C4-2B (cell line): ENCODE results near the gene ARFIP2.

Experiments used
- H3K27ac ChIP-seq: fragments of 450-650 bp; 2 replicates; pipeline ENCODE4 v1.5.1; 2017
- ZFX ChIP-seq: fragments of 450-650 bp; IDR thresholded peaks from 2 replicates; pipeline ENCODE4 v1.6.1; 2017
- TF ChIP-seq, protein P1 (sequence below): fragments of 450-650 bp; conservative IDR thresholded peaks from 2 replicates; pipeline ENCODE4 v1.5.1; 2017; ENCODE audit warnings: mild to moderate bottlenecking

Gene ARFIP2

GRCh38 chr11:6482441-6482840, 1.3 kb upstream of the ARFIP2 start:
- no peak for TF ChIP-seq ZFX
- TF ChIP-seq, protein P1, sequence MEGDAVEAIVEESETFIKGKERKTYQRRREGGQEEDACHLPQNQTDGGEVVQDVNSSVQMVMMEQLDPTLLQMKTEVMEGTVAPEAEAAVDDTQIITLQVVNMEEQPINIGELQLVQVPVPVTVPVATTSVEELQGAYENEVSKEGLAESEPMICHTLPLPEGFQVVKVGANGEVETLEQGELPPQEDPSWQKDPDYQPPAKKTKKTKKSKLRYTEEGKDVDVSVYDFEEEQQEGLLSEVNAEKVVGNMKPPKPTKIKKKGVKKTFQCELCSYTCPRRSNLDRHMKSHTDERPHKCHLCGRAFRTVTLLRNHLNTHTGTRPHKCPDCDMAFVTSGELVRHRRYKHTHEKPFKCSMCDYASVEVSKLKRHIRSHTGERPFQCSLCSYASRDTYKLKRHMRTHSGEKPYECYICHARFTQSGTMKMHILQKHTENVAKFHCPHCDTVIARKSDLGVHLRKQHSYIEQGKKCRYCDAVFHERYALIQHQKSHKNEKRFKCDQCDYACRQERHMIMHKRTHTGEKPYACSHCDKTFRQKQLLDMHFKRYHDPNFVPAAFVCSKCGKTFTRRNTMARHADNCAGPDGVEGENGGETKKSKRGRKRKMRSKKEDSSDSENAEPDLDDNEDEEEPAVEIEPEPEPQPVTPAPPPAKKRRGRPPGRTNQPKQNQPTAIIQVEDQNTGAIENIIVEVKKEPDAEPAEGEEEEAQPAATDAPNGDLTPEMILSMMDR, result no peak
- H3K27ac ChIP-seq, result peak overlapping the region; percentile 83

- H3K27ac ChIP-seq, result peak overlapping the region; percentile 83
- TF ChIP-seq ZFX, result no peak
- TF ChIP-seq, protein P1, result no peak
Measured at GRCh38 chr11:6481924-6482275, 769 bp upstream of the ARFIP2 start.

- peak overlapping the region; percentile 83 for H3K27ac ChIP-seq
- TF ChIP-seq ZFX, result no peak
- TF ChIP-seq, protein P1, result no peak
Measured at GRCh38 chr11:6480299-6480914, 724 bp downstream of the ARFIP2 start.

DNA sequence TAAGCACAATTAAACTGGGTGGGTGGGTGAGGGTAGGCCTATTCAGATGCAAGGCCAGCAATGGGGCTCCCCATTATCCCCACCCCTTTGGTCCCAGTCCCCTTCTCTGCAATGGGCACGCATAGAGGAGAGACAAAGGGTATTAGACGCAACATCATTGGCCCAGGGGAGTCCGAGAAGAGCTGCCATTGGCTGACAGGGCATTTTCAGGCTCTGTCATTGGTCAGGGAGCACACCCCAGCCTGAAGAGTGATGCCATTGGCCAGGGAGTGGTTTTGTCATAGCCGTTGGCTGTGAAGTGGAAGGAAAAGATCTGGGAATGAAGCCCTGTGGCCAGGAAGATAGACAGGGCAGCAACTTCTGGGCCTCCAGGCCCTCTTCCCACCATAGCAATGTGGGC, 4.6 kb downstream of the ARFIP2 start:
- H3K27ac ChIP-seq, result peak overlapping the region; percentile 99
- no peak for TF ChIP-seq ZFX
- TF ChIP-seq, protein P1, result no peak

- TF ChIP-seq, protein P1, result no peak
- peak; percentile 15; the same call in 1 of the 2 replicates for TF ChIP-seq ZFX
- H3K27ac ChIP-seq, result peak overlapping the region; percentile 99
Measured at GRCh38 chr11:6475936-6476335, 5.2 kb downstream of the ARFIP2 start.

- no peak for TF ChIP-seq ZFX
- TF ChIP-seq, protein P1, result no peak
- H3K27ac ChIP-seq, result peak overlapping the region; percentile 99
Measured at GRCh38 chr11:6474806-6475500, 6.2 kb downstream of the ARFIP2 start.

- TF ChIP-seq, protein P1, result no peak; the same call in 1 of the 2 replicates
- TF ChIP-seq ZFX, result no peak
- H3K27ac ChIP-seq, result peak overlapping the region; percentile 99
Measured at GRCh38 chr11:6474413-6474792, 6.7 kb downstream of the ARFIP2 start.
